Measurements from ENCODE around the gene DHH.
"Not testable (repeated sequence)": the region's sequence is repeated elsewhere in the genome, so short reads cannot be mapped to it uniquely, and the experiment has no call there.

The DHH gene

GRCh38 chr12:49066120-49066519 lies 28.5 kb downstream of the DHH start:
- H3K27ac ChIP-seq (ENCODE audit: low read depth, low read length): no peak overlapping the region
- H3K36me3 ChIP-seq (ENCODE audit: insufficient read depth, low read length): no peaks in the 10 kb centered on the region
- H3K9ac ChIP-seq (ENCODE audit: low read length): no peak overlapping the region
- H3K4me1 ChIP-seq (ENCODE audit: insufficient read depth, low read length): peaks cover 17% of the 10 kb centered on the region
- no peak overlapping the region for H3K4me3 ChIP-seq (ENCODE audit: low read depth in 1 of 2, low read length in 2 of 2)
- H3K9me3 ChIP-seq (ENCODE audit: low read length): no peaks in the 10 kb centered on the region
- H3K27me3 ChIP-seq (ENCODE audit: control insufficient read depth in 1 of 2, insufficient read depth in 2 of 2, low read length in 2 of 2): no peaks in the 10 kb centered on the region

GRCh38 chr12:49064767-49065152 lies 29.8 kb downstream of the DHH start:
- Histone ChIP-seq H3K4me1 (ENCODE audit: insufficient read depth, low read length) (peaks cover 12% of the 10 kb centered on the region), H3K36me3 (ENCODE audit: insufficient read depth, low read length) (no peaks in the 10 kb centered on the region), H3K27me3 (ENCODE audit: control insufficient read depth in 1 of 2, insufficient read depth in 2 of 2, low read length in 2 of 2) (no peaks in the 10 kb centered on the region), H3K9me3 (ENCODE audit: low read length) (no peaks in the 10 kb centered on the region), H3K9ac (ENCODE audit: low read length) (no peak overlapping the region), H3K27ac (ENCODE audit: low read depth, low read length) (no peak overlapping the region), H3K4me3 (ENCODE audit: low read depth in 1 of 2, low read length in 2 of 2) (no peak overlapping the region)

- H3K4me3 ChIP-seq (ENCODE audit: low read depth in 1 of 2, low read length in 2 of 2); H3K27me3 ChIP-seq (ENCODE audit: control insufficient read depth in 1 of 2, insufficient read depth in 2 of 2, low read length in 2 of 2); H3K9ac ChIP-seq (ENCODE audit: low read length); H3K36me3 ChIP-seq (ENCODE audit: insufficient read depth, low read length); H3K27ac ChIP-seq (ENCODE audit: low read depth, low read length); H3K9me3 ChIP-seq (ENCODE audit: low read length): not testable (repeated sequence)
- peaks cover 27% of the 10 kb centered on the region for H3K4me1 ChIP-seq (ENCODE audit: insufficient read depth, low read length)
Observed at GRCh38 chr12:49061916-49062315, 32.7 kb downstream of the DHH start.

- Histone ChIP-seq H3K36me3 (ENCODE audit: insufficient read depth, low read length) (no peaks in the 10 kb centered on the region), H3K9me3 (ENCODE audit: low read length) (no peaks in the 10 kb centered on the region), H3K9ac (ENCODE audit: low read length) (peak overlapping the region; percentile 50), H3K27me3 (ENCODE audit: control insufficient read depth in 1 of 2, insufficient read depth in 2 of 2, low read length in 2 of 2) (no peaks in the 10 kb centered on the region), H3K4me1 (ENCODE audit: insufficient read depth, low read length) (peaks cover 34% of the 10 kb centered on the region), H3K4me3 (ENCODE audit: low read depth in 1 of 2, low read length in 2 of 2) (peak overlapping the region; percentile 95 to 96), H3K27ac (ENCODE audit: low read depth, low read length) (peak overlapping the region; percentile 99)
Observed at GRCh38 chr12:49061157-49061650, 33.4 kb downstream of the DHH start.

- Histone ChIP-seq H3K4me3 (ENCODE audit: low read depth in 1 of 2, low read length in 2 of 2) (peak within 1 kb of the TSS; percentile 95 to 96), H3K9me3 (ENCODE audit: low read length) (no peaks in the 10 kb centered on the region), H3K4me1 (ENCODE audit: insufficient read depth, low read length) (peaks cover 41% of the 10 kb centered on the region), H3K9ac (ENCODE audit: low read length) (peak within 1 kb of the TSS; percentile 86), H3K27me3 (ENCODE audit: control insufficient read depth in 1 of 2, insufficient read depth in 2 of 2, low read length in 2 of 2) (no peaks in the 10 kb centered on the region), H3K36me3 (ENCODE audit: insufficient read depth, low read length) (no peaks in the 10 kb centered on the region), H3K27ac (ENCODE audit: low read depth, low read length) (peak within 1 kb of the TSS; percentile 99)
Observed at GRCh38 chr12:49060237-49061156, 34.1 kb downstream of the DHH start, which contains the start of gene KMT2D. TSS of gene KMT2D (minus strand) at chr12:49060794. CDS start at chr12:49055324, 5,470 bp downstream.

- H3K36me3 ChIP-seq (ENCODE audit: insufficient read depth, low read length): peaks cover 7% of the 10 kb centered on the region
- peak overlapping the region; percentile 95 to 96 for H3K4me3 ChIP-seq (ENCODE audit: low read depth in 1 of 2, low read length in 2 of 2)
- no peaks in the 10 kb centered on the region for H3K27me3 ChIP-seq (ENCODE audit: control insufficient read depth in 1 of 2, insufficient read depth in 2 of 2, low read length in 2 of 2)
- H3K9me3 ChIP-seq (ENCODE audit: low read length): no peaks in the 10 kb centered on the region
- H3K9ac ChIP-seq (ENCODE audit: low read length): peak overlapping the region; percentile 86
- peak overlapping the region; percentile 99 for H3K27ac ChIP-seq (ENCODE audit: low read depth, low read length)
- peaks cover 45% of the 10 kb centered on the region for H3K4me1 ChIP-seq (ENCODE audit: insufficient read depth, low read length)
Observed at GRCh38 chr12:49059299-49060171, 35.1 kb downstream of the DHH start.

- peak overlapping the region; percentile 99 for H3K27ac ChIP-seq (ENCODE audit: low read depth, low read length)
- no peaks in the 10 kb centered on the region for H3K9me3 ChIP-seq (ENCODE audit: low read length)
- peak overlapping the region; percentile 95 to 96 for H3K4me3 ChIP-seq (ENCODE audit: low read depth in 1 of 2, low read length in 2 of 2)
- peaks cover 45% of the 10 kb centered on the region for H3K4me1 ChIP-seq (ENCODE audit: insufficient read depth, low read length)
- H3K27me3 ChIP-seq (ENCODE audit: control insufficient read depth in 1 of 2, insufficient read depth in 2 of 2, low read length in 2 of 2): no peaks in the 10 kb centered on the region
- peaks cover 13% of the 10 kb centered on the region for H3K36me3 ChIP-seq (ENCODE audit: insufficient read depth, low read length)
- peak overlapping the region; percentile 86 for H3K9ac ChIP-seq (ENCODE audit: low read length)
Observed at GRCh38 chr12:49059045-49059298, 35.6 kb downstream of the DHH start.

GRCh38 chr12:49058366-49059044 lies 36.1 kb downstream of the DHH start:
- Histone ChIP-seq H3K9ac (ENCODE audit: low read length) (peak overlapping the region; percentile 86), H3K9me3 (ENCODE audit: low read length) (no peaks in the 10 kb centered on the region), H3K4me1 (ENCODE audit: insufficient read depth, low read length) (peaks cover 45% of the 10 kb centered on the region)

GRCh38 chr12:49057888-49058287 lies 36.7 kb downstream of the DHH start:
- H3K4me1 ChIP-seq (ENCODE audit: insufficient read depth, low read length): peaks cover 45% of the 10 kb centered on the region
- peak overlapping the region; percentile 86 for H3K9ac ChIP-seq (ENCODE audit: low read length)

More at GRCh38 chr12:49058366-49059044, 36.1 kb downstream of the DHH start:
- Histone ChIP-seq H3K27ac (ENCODE audit: low read depth, low read length) (peak overlapping the region; percentile 99), H3K27me3 (ENCODE audit: control insufficient read depth in 1 of 2, insufficient read depth in 2 of 2, low read length in 2 of 2) (no peaks in the 10 kb centered on the region), H3K36me3 (ENCODE audit: insufficient read depth, low read length) (peaks cover 17% of the 10 kb centered on the region), H3K4me3 (ENCODE audit: low read depth in 1 of 2, low read length in 2 of 2) (peak overlapping the region; percentile 95 to 96)

GRCh38 chr12:49055978-49056754 lies 38.4 kb downstream of the DHH start:
- Histone ChIP-seq H3K9me3 (ENCODE audit: low read length) (no peaks in the 10 kb centered on the region), H3K36me3 (ENCODE audit: insufficient read depth, low read length) (peaks cover 41% of the 10 kb centered on the region), H3K4me3 (ENCODE audit: low read depth in 1 of 2, low read length in 2 of 2) (peak overlapping the region; percentile 16 to 95), H3K4me1 (ENCODE audit: insufficient read depth, low read length) (peaks cover 41% of the 10 kb centered on the region), H3K9ac (ENCODE audit: low read length) (no peak overlapping the region), H3K27ac (ENCODE audit: low read depth, low read length) (peak overlapping the region; percentile 27), H3K27me3 (ENCODE audit: control insufficient read depth in 1 of 2, insufficient read depth in 2 of 2, low read length in 2 of 2) (no peaks in the 10 kb centered on the region)

More at GRCh38 chr12:49057888-49058287, 36.7 kb downstream of the DHH start:
- no peaks in the 10 kb centered on the region for H3K27me3 ChIP-seq (ENCODE audit: control insufficient read depth in 1 of 2, insufficient read depth in 2 of 2, low read length in 2 of 2)
- H3K36me3 ChIP-seq (ENCODE audit: insufficient read depth, low read length): peaks cover 23% of the 10 kb centered on the region
- peak overlapping the region; percentile 95 to 96 for H3K4me3 ChIP-seq (ENCODE audit: low read depth in 1 of 2, low read length in 2 of 2)
- no peaks in the 10 kb centered on the region for H3K9me3 ChIP-seq (ENCODE audit: low read length)
- H3K27ac ChIP-seq (ENCODE audit: low read depth, low read length): peak overlapping the region; percentile 54
